ENCODE results near the gene METTL9. TPM values are rescaled to one million over a fixed set of nuclear protein-coding genes. Genes with fewer than 3 reads are reported as not detected.
"Not testable (repeated sequence)": the region's sequence is repeated elsewhere in the genome, so short reads cannot be mapped to it uniquely, and the experiment has no call there.

The METTL9 gene
- total and polyA plus RNA-seq, 2 experiments from 2014 or later: 112 to 229 TPM

- Histone ChIP-seq H3K27me3 (no peaks in the 10 kb centered on the region), H3K36me3 (replicated peaks; ENCODE audit: insufficient read depth, low read depth) (no peaks in the 10 kb centered on the region), H3K79me2 (no peaks in the 10 kb centered on the region), H3K27ac (no peak overlapping the region), H3K9me2 (replicated peaks; ENCODE audit: insufficient read depth) (no peaks in the 10 kb centered on the region), H2AFZ (no peak overlapping the region), H3K9me3 (ENCODE audit: low read depth) (no peaks in the 10 kb centered on the region), H4K20me1 (ENCODE audit: insufficient read depth, poor library complexity, severe bottlenecking) (no peaks in the 10 kb centered on the region), H3K4me1 (ENCODE audit: insufficient read depth) (no peaks in the 10 kb centered on the region), H3K4me2 (no peak overlapping the region), H3K4me3 (no peak overlapping the region)
- TF ChIP-seq EZH2 (IDR thresholded peaks at IDR 0.05; ENCODE audit: borderline replicate concordance): no peak
- no peak for TF ChIP-seq EZH2phosphoT487 (IDR thresholded peaks at IDR 0.05; ENCODE audit: low read depth, severe bottlenecking, unreplicated experiment)
- TF ChIP-seq CTCF (IDR thresholded peaks at IDR 0.05; ENCODE audit: poor library complexity): no peak
- 86% methylated on average over 4 of the region's 4 CpGs for WGBS (ENCODE audit: low lambda C conversion rate, missing lambda C conversion rate)
- DNase-seq (ENCODE audit: low spot score): no peak
These were observed 32.4 kb upstream of the METTL9 start for GRCh38 chr16:21566891-21567414.

GRCh38 chr16:21567496-21567895 lies 31.9 kb upstream of the METTL9 start:
- H3K27me3 ChIP-seq; H3K4me3 ChIP-seq; DNase-seq (ENCODE audit: low spot score); H3K27ac ChIP-seq; H3K9me2 ChIP-seq (replicated peaks; ENCODE audit: insufficient read depth); H4K20me1 ChIP-seq (ENCODE audit: insufficient read depth, poor library complexity, severe bottlenecking); H2AFZ ChIP-seq; H3K4me2 ChIP-seq; H3K36me3 ChIP-seq (replicated peaks; ENCODE audit: insufficient read depth, low read depth); H3K9me3 ChIP-seq (ENCODE audit: low read depth); H3K79me2 ChIP-seq; H3K4me1 ChIP-seq (ENCODE audit: insufficient read depth): not testable (repeated sequence)
- WGBS (ENCODE audit: low lambda C conversion rate, missing lambda C conversion rate): 87% methylated on average over 4 of the region's 4 CpGs

GRCh38 chr16:21568502-21569189 lies 30.7 kb upstream of the METTL9 start:
- Histone ChIP-seq H3K36me3 (replicated peaks; ENCODE audit: insufficient read depth, low read depth) (no peaks in the 10 kb centered on the region), H3K27ac (no peak overlapping the region), H3K9me3 (ENCODE audit: low read depth) (no peaks in the 10 kb centered on the region), H2AFZ (no peak overlapping the region), H4K20me1 (ENCODE audit: insufficient read depth, poor library complexity, severe bottlenecking) (no peaks in the 10 kb centered on the region), H3K9me2 (replicated peaks; ENCODE audit: insufficient read depth) (no peaks in the 10 kb centered on the region), H3K79me2 (no peaks in the 10 kb centered on the region), H3K4me3 (no peak overlapping the region), H3K4me1 (ENCODE audit: insufficient read depth) (no peaks in the 10 kb centered on the region), H3K4me2 (no peak overlapping the region), H3K27me3 (no peaks in the 10 kb centered on the region)
- TF ChIP-seq EZH2 (IDR thresholded peaks at IDR 0.05; ENCODE audit: borderline replicate concordance): no peak
- DNase-seq (ENCODE audit: low spot score): no peak
- 88% methylated on average over 6 of the region's 6 CpGs for WGBS (ENCODE audit: low lambda C conversion rate, missing lambda C conversion rate)

GRCh38 chr16:21570676-21571017 lies 28.7 kb upstream of the METTL9 start:
- TF ChIP-seq EZH2phosphoT487 (IDR thresholded peaks at IDR 0.05; ENCODE audit: low read depth, severe bottlenecking, unreplicated experiment) (no peak), EZH2 (IDR thresholded peaks at IDR 0.05; ENCODE audit: borderline replicate concordance) (no peak), CTCF (IDR thresholded peaks at IDR 0.05; ENCODE audit: poor library complexity) (no peak)
- H4K20me1 ChIP-seq (ENCODE audit: insufficient read depth, poor library complexity, severe bottlenecking): no peaks in the 10 kb centered on the region
- no peak for DNase-seq (ENCODE audit: low spot score)
- H3K36me3 ChIP-seq (replicated peaks; ENCODE audit: insufficient read depth, low read depth): no peaks in the 10 kb centered on the region
- no peaks in the 10 kb centered on the region for H3K27me3 ChIP-seq
- H3K9me3 ChIP-seq (ENCODE audit: low read depth): no peaks in the 10 kb centered on the region
- H3K9me2 ChIP-seq (replicated peaks; ENCODE audit: insufficient read depth): no peaks in the 10 kb centered on the region
- H2AFZ ChIP-seq: no peak overlapping the region
- no peaks in the 10 kb centered on the region for H3K79me2 ChIP-seq
- WGBS (ENCODE audit: low lambda C conversion rate, missing lambda C conversion rate): 92% methylated on average over 4 of the region's 4 CpGs
- no peak overlapping the region for H3K4me3 ChIP-seq
- no peak overlapping the region for H3K27ac ChIP-seq
- no peaks in the 10 kb centered on the region for H3K4me1 ChIP-seq (ENCODE audit: insufficient read depth)
- no peak overlapping the region for H3K4me2 ChIP-seq

GRCh38 chr16:21573506-21573905 lies 25.9 kb upstream of the METTL9 start:
- not testable (repeated sequence) for H3K27me3 ChIP-seq; H3K4me2 ChIP-seq; H3K9me2 ChIP-seq (replicated peaks; ENCODE audit: insufficient read depth); H3K27ac ChIP-seq; H4K20me1 ChIP-seq (ENCODE audit: insufficient read depth, poor library complexity, severe bottlenecking); H3K36me3 ChIP-seq (replicated peaks; ENCODE audit: insufficient read depth, low read depth); DNase-seq (ENCODE audit: low spot score); H3K4me3 ChIP-seq; H2AFZ ChIP-seq; H3K79me2 ChIP-seq; H3K9me3 ChIP-seq (ENCODE audit: low read depth); H3K4me1 ChIP-seq (ENCODE audit: insufficient read depth)
- 95% methylated on average over 9 of the region's 9 CpGs for WGBS (ENCODE audit: low lambda C conversion rate, missing lambda C conversion rate)

Data from hepatocyte (in vitro differentiated cells).